Measurements from ENCODE around the gene ZNF567. TPM values are rescaled to one million over a fixed set of nuclear protein-coding genes. Genes with fewer than 3 reads are reported as not detected.
A peak's percentile ranks its signal among the peaks of the same experiment; 100 is the strongest.
"Not testable (repeated sequence)": the region's sequence is repeated elsewhere in the genome, so short reads cannot be mapped to it uniquely, and the experiment has no call there.

Gene ZNF567
- total and polyA plus RNA-seq, 2 of the 8 experiments (the other 6 are each of a cell fraction or from before 2014, with no cell fraction given) = 6.5 to 10.5 TPM

DNA sequence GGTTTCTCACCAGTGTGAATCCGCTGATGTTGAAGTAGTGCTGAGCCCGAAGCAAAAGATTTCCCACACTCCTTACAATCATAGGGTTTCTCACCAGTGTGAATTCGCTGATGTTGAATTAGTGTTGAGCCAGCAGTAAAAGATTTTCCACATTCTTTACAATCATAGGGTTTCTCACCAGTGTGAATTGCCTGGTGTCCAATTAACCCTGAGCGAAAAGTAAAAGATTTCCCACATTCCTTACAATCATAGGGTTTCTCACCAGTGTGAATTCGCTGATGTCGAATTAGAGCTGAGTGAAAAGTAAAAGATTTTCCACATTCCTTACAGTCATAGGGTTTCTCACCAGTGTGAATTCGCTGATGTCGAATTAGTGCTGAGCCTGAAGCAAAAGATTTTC lies 62.2 kb downstream of the ZNF567 start:
- H4K91ac ChIP-seq (replicated peaks; ENCODE audit: insufficient read length, low read length); H3K14ac ChIP-seq (ENCODE audit: insufficient read length); H2AK5ac ChIP-seq (ENCODE audit: low read depth, low read length); H2BK5ac ChIP-seq (ENCODE audit: low read depth, low read length); H3K27ac ChIP-seq (ENCODE audit: low read depth, low read length); H3K79me1 ChIP-seq (ENCODE audit: low read depth, low read length); H3K23ac ChIP-seq (ENCODE audit: insufficient read length); H3K4me2 ChIP-seq (ENCODE audit: insufficient read depth in 1 of 2, low read depth in 2 of 2, low read length in 2 of 2); H3K56ac ChIP-seq (replicated peaks; ENCODE audit: insufficient read length, low read depth, low read length); H3K4ac ChIP-seq (replicated peaks; ENCODE audit: insufficient read length, low read depth, low read length); H2BK12ac ChIP-seq (ENCODE audit: low read depth, low read length); H3K27me3 ChIP-seq (replicated peaks in 1 of 4; ENCODE audit: control insufficient read depth in 3 of 4, extremely low read depth in 1 of 4, insufficient read depth in 3 of 4, low read length in 3 of 4); H2BK15ac ChIP-seq (ENCODE audit: low read length); H3K9ac ChIP-seq (replicated peaks in 1 of 4; ENCODE audit: extremely low read depth in 1 of 4, low read depth in 3 of 4, low read length in 3 of 4); H2BK20ac ChIP-seq (ENCODE audit: low read length); H3K23me2 ChIP-seq (ENCODE audit: low read depth, low read length); FAIRE-seq; H4K5ac ChIP-seq (ENCODE audit: insufficient read length, low read depth, low read length); H4K20me1 ChIP-seq (replicated peaks in 1 of 2; ENCODE audit: control insufficient read depth in 1 of 2, insufficient read depth in 2 of 2, low read length in 2 of 2); CTCF ChIA-PET (ENCODE audit: partially characterized antibody); H3K79me2 ChIP-seq (ENCODE audit: control insufficient read depth in 1 of 2, insufficient read depth in 2 of 2, low read length in 2 of 2); H2AFZ ChIP-seq (ENCODE audit: low read length); DNase-seq (ENCODE audit: low read depth in 1 of 2, low spot score in 2 of 2); H3K4me1 ChIP-seq (replicated peaks in 1 of 4; ENCODE audit: control insufficient read depth in 3 of 4, insufficient read depth in 4 of 4, low read length in 3 of 4); H3K18ac ChIP-seq (ENCODE audit: extremely low read depth, low read length); H2BK120ac ChIP-seq (replicated peaks; ENCODE audit: low read depth, low read length); H4K8ac ChIP-seq (ENCODE audit: extremely low read depth, insufficient read depth, low read length): not testable (repeated sequence)
- Histone ChIP-seq H3K9me3 (ENCODE audit: insufficient read depth in 2 of 2, low read depth in 1 of 2, low read length in 1 of 2) (peaks cover 85 to 93% of the 10 kb centered on the region in 2 experiments), H3K4me3 (ENCODE audit: extremely low read depth in 1 of 4, insufficient read depth in 2 of 4, low read depth in 3 of 4, low read length in 4 of 4) (peak overlapping the region in 1 of 4 experiments; percentile 33; a peak in 1 of 8 replicates), H3K36me3 (ENCODE audit: control insufficient read depth in 2 of 4, insufficient read depth in 4 of 4, low read length in 3 of 4) (peaks cover 26 to 92% (median 69%) of the 10 kb centered on the region in 4 experiments)
- POLR2A ChIA-PET (ENCODE audit: partially characterized antibody) = interaction anchor here (0.6 kb wide), 1 partner anchor 12 kb away, joined by 3 read pairs; no protein-coding TSS in a partner anchor
- 93% methylated on average over 8 of the region's 8 CpGs; no CpG with 5 or more reads in 1 of the 2 experiments for WGBS, 2 experiments (ENCODE audit: extremely low coverage in 1 of 2, insufficient coverage in 1 of 2, insufficient read length in 1 of 2, insufficient replicate concordance in 2 of 2, low coverage in 1 of 2, low lambda C conversion rate in 2 of 2, missing lambda C conversion rate in 1 of 2)

Data from H1 (cell line).